ENCODE measurements around the gene MDN1.
"Not testable (repeated sequence)": the region's sequence is repeated elsewhere in the genome, so short reads cannot be mapped to it uniquely, and the experiment has no call there.

Gene MDN1

GRCh38 chr6:89853068-89853467 is 33.5 kb upstream of the MDN1 start:
- no peak for TF ChIP-seq CTCF (IDR thresholded peaks at IDR 0.05; ENCODE audit: extremely low read depth, missing control alignments)
- no peak for DNase-seq (ENCODE audit: low spot score)

GRCh38 chr6:89847513-89847912 is 27.9 kb upstream of the MDN1 start:
- DNase-seq (ENCODE audit: low spot score), result not testable (repeated sequence)

GRCh38 chr6:89843070-89843469 is 23.5 kb upstream of the MDN1 start:
- no peak for DNase-seq (ENCODE audit: low spot score)
- no peak for TF ChIP-seq CTCF (IDR thresholded peaks at IDR 0.05; ENCODE audit: extremely low read depth, missing control alignments)

- no peak for DNase-seq (ENCODE audit: low spot score)
- no peak for TF ChIP-seq CTCF (IDR thresholded peaks at IDR 0.05; ENCODE audit: extremely low read depth, missing control alignments)
Measured at GRCh38 chr6:89842228-89842627, 22.6 kb upstream of the MDN1 start.

GRCh38 chr6:89840538-89840937 is 20.9 kb upstream of the MDN1 start:
- no peak for TF ChIP-seq CTCF (IDR thresholded peaks at IDR 0.05; ENCODE audit: extremely low read depth, missing control alignments)
- no peak for DNase-seq (ENCODE audit: low spot score)

- no peak for TF ChIP-seq CTCF (IDR thresholded peaks at IDR 0.05; ENCODE audit: extremely low read depth, missing control alignments)
Measured at GRCh38 chr6:89836639-89837222, 17.1 kb upstream of the MDN1 start.

GRCh38 chr6:89834884-89835792 is 15.5 kb upstream of the MDN1 start:
- TF ChIP-seq CTCF (IDR thresholded peaks at IDR 0.05; ENCODE audit: extremely low read depth, missing control alignments), result no peak

More at GRCh38 chr6:89836639-89837222, 17.1 kb upstream of the MDN1 start:
- no peak for DNase-seq (ENCODE audit: low spot score)

More at GRCh38 chr6:89834884-89835792, 15.5 kb upstream of the MDN1 start:
- peak; percentile 41 for DNase-seq (ENCODE audit: low spot score)
